Measurements from ENCODE around the gene CKS1B. TPM values are rescaled to one million over a fixed set of nuclear protein-coding genes. Genes with fewer than 3 reads are reported as not detected.

CKS1B gene
- total and polyA plus RNA-seq, 9 of the 15 experiments (the other 6 are each of a cell fraction or from before 2014, with no cell fraction given): 215 to 1,103 (median 460) TPM

DNA sequence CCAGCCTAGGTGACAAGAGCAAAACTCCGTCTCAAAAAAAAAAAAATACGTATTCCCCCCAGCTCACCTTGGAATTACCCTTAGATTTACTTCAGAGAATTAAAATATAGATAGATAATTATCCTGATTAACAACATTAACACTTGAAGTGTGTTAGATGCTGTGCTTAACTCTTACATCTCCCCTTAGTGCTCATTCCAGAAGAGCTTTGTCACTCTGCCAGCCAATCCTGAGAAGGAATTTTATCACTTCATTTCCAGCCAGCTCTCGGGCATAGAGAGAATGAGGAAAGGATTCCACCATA is 2.3 kb upstream of the CKS1B start:
- 54% methylated on average over 3 of the region's 3 CpGs for WGBS (ENCODE audit: insufficient coverage, low coverage, missing lambda C conversion rate)
- Histone ChIP-seq H3K27ac (ENCODE audit: extremely low read depth, low read depth, low read length) (peak overlapping the region; percentile 99), H4K20me1 (replicated peaks; ENCODE audit: control insufficient read depth, insufficient read depth, low read length) (no peaks in the 10 kb centered on the region), H3K4me2 (ENCODE audit: insufficient read depth, low read length) (peak overlapping the region; percentile 96), H3K9me1 (ENCODE audit: control insufficient read depth, insufficient read depth, low read length) (no peaks in the 10 kb centered on the region), H3K36me3 (ENCODE audit: control insufficient read depth, insufficient read depth, low read length) (peaks cover 37% of the 10 kb centered on the region), H3K4me3 (peak overlapping the region; percentile 66; the same call in 1 of the 2 replicates), H3K79me2 (ENCODE audit: control insufficient read depth, insufficient read depth, low read length) (peaks cover 66% of the 10 kb centered on the region), H3K27me3 (ENCODE audit: control insufficient read depth in 2 of 2, insufficient read depth in 2 of 2, low read length in 2 of 2) (no peaks in the 10 kb centered on the region; a peak in 1 of 5 replicates), H3K9ac (ENCODE audit: insufficient read depth in 1 of 2, low read depth in 2 of 2, low read length in 2 of 2) (peak overlapping the region; percentile 82 to 97; a peak in 3 of 4 replicates), H3K9me3 (replicated peaks; ENCODE audit: control insufficient read depth, insufficient read depth, low read depth, low read length) (no peaks in the 10 kb centered on the region), H3K4me1 (replicated peaks in 1 of 2; ENCODE audit: control insufficient read depth in 2 of 2, insufficient read depth in 2 of 2, low read length in 2 of 2) (peaks cover 42 to 51% of the 10 kb centered on the region in 2 experiments), H2AFZ (ENCODE audit: low read depth, low read length) (peak overlapping the region; percentile 22; the same call in 1 of the 2 replicates)
- CTCF ChIA-PET (ENCODE audit: low intra/inter-chr PET ratio): no interaction called here
- in situ Hi-C loops (cut with MboI): no loop called here
- no peak for DNase-seq (ENCODE audit: extremely low read depth in 1 of 4, low spot score in 3 of 4)
- intact Hi-C loops (cut with micrococcal nuclease): loop anchor here (5.0 kb wide), 1 partner anchor 90 kb away; the partner anchor contains the start of gene EFNA4
- BruUV-seq (replicated peaks): no TSS peak
- no peak for ATAC-seq
- no peak for FAIRE-seq
- 0 out of 2 replicates have a peak, but pooled peaks have one; percentile 32 for TF ChIP-seq NFIC (IDR thresholded peaks at IDR 0.05)
- TF ChIP-seq, protein P1, sequence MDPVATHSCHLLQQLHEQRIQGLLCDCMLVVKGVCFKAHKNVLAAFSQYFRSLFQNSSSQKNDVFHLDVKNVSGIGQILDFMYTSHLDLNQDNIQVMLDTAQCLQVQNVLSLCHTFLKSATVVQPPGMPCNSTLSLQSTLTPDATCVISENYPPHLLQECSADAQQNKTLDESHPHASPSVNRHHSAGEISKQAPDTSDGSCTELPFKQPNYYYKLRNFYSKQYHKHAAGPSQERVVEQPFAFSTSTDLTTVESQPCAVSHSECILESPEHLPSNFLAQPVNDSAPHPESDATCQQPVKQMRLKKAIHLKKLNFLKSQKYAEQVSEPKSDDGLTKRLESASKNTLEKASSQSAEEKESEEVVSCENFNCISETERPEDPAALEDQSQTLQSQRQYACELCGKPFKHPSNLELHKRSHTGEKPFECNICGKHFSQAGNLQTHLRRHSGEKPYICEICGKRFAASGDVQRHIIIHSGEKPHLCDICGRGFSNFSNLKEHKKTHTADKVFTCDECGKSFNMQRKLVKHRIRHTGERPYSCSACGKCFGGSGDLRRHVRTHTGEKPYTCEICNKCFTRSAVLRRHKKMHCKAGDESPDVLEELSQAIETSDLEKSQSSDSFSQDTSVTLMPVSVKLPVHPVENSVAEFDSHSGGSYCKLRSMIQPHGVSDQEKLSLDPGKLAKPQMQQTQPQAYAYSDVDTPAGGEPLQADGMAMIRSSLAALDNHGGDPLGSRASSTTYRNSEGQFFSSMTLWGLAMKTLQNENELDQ (CRISPR knock-in tag; IDR thresholded peaks at IDR 0.05; ENCODE audit: borderline replicate concordance): no peak
- POLR2A ChIA-PET: interaction anchor here (0.6 to 8.3 kb wide), 8 partner anchors 10 to 86 kb away, joined by 3 to 80 read pairs (median 10); partner anchors contain the start of genes FLAD1, LENEP, PBXIP1 and PYGO2
